ENCODE measurements around the gene WDFY4.

The WDFY4 gene

DNA sequence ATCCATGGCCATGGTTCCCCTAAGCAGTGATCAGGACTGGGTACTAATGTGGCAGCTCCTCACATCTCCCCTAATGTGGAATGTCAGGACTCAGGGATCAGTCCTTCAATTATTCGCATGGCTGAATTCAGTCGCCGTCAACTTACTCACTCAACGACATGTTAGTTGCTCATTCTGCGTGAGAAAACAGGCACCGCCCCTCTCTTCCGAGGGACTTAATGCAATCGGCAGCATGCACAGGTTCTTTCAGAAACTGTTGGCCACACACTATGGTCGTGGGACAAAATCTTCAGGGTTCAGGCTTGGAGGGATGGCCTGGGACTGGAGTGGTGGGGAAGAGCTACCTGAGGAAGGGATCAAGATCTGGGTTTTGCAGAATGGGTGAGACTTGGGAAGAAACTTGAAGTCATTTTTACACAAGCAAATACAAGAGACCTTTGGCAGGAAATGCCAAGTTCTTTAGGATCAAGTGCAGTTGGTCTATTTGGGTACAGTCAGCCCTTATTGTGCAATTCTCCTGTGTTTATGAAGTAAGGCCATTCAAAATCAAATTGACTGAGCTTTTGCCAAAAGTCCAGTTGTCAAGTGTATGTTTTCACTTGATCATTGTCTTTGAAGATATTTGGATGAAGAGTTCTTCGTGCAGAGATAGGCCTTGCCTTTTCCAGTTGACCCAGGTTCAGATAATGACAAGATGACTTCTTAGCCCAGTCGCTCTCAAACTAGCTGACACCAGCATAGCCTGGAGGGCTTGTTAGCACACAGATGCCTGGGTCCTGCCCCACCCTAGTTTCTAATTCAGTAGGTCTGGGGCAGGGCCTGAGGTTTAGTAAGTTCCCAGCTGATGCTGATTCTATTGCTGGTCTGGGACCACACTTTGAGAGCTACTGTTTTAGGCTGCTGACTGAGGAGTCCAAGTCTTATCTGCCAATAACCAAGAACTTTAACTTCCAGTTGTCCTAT lies 206.5 kb downstream of the WDFY4 start:
- no peak for DNase-seq

DNA sequence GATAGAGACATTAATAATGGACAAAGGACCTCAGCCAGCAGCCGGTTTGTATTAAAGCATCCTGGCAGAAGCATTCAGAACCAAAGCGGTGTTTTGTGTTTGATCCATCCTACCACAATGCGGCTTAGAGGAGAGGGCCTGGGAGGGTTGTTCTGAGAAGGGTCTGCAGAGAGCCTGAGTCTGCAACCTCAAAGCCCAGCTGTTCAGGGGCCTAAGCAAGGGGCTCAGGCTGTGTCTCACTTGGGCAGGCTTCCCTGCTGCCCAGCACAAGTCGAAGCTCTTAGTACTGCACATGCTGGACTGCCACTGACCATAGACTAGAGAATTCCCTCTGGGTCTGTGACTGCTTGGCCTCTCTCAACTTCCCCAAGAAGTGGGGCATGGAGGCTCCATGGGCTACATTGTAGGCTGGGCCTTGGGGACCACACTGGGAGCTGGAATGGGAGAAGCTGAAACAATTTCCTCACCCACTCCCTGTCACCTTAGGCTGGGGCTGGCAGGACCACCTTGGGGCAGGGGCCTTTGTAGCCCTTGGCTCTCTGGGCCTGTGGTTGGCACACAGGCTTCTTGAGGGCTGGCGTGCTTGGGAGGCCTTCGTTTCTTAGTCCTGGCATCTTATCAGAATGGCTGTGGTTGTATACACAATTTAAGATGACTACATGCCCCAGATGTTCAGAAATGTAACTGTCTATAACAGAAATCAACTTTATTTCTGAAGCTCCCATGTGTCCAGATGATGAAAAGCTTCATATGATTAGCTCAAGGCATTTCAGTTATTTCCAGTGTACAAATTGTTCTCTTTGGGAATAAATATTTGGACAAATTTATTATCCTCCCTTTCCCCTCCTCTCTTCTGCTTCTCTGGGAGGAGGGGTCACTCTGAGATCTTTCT lies 210.5 kb downstream of the WDFY4 start:
- no peak for DNase-seq

DNA sequence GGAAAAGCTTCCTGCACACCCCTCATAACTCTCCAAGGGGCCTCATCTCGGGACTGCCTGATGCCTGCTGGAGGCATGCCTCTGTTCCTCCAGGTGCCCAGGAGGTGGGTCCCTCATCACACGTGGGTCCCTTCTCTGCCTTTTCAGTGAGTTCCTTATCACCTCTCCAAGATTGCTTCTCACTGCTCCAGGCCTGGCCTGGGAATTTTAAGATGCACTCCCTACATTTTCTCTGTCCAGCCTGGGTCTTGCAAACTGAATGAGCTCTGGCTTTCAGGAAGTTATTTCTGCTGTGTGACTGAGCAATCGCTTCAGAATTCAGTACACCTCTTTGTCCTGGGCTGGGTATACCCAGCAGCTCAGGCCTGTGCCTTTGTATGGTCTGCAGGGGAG lies 211.1 kb downstream of the WDFY4 start:
- DNase-seq: no peak

DNA sequence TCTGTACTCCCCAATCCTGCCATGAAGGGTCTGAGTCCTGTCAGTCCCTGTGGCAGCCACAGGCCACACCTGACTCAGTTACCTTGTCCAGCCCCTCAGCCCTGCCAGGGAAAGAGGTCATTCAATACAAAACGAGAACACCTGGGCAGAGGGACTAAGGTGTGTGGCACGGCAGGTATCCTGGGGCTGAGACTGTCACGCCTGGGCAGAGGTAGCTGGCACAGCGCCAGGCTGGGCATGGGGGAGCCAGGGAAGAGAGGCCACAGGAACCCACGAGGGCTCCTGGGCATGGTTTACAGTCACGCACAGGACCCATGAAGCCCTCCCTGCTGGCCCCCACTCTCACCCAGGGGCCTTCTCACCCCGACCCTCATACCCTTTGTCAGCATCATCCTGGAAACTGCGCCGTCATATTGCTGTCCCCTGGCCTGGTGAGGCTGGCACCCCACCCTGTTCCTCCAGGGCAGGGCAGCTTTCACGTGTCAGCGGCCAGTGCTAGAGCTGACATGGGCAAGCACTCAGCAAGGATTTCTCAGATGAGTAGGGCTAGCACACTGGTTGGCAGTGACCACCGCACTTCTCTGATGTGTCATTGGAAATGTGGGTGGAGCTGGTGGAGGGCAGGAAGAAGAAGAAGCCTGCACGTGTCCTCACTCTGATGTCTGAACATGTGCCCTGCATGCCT lies 212.2 kb downstream of the WDFY4 start:
- no peak for DNase-seq

DNA sequence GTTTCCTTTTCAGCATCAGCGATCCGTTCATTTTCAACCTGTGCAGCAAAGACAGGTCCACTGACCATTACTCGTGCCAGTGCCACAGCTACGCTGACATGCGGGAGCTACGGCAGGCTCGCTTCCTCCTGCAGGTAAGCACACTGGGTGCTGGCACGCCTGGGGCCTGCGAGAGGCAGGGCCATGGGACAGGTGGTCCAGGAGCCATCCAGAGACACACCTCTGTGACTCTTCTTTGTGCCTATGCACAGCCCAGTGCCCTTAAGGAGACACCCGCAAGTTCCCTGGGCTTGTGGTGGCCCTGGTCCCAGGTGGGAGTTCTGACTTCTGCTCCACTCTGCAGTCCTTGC lies 212.7 kb downstream of the WDFY4 start:
- no peak for DNase-seq

DNA sequence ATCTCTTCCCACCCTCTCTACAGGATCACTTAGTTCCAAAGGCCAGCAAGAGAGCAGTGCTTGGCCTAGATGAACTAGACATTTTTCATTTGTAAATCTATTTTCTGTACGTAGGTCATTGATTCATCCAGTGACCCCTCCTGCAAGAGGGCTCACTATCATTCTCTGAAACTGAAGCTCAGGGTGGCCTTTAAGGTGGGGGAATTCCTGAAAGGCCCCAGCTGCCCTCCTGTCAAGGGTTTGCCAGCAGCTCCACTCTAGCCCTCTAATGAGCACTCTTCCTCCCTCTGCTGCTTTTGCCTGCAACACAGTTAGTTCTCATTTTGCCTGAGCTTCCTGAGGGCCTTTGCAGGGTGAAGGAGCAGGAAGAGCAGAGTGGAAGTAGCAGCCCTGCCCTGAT lies 213.8 kb downstream of the WDFY4 start:
- DNase-seq: no peak

DNA sequence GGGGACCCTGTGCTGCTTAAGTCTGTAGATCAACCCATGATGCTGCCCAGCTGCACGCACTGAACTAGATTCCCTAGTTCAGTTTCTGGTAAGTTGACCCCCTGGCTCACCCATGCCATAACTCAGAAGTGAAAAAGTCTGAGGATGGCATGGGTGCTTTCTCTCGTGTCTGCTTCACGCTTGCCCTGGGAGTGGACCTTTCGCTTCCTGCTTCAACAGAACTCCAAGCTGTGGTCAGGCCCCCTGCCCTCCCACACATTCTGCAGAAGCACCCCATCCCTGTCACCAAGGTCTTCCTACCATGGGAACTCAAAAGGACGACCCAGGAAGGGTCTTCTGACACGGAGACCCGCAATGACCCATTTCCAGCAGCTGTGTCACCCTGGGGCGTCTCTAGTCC lies 215.1 kb downstream of the WDFY4 start:
- DNase-seq: no peak

DNA sequence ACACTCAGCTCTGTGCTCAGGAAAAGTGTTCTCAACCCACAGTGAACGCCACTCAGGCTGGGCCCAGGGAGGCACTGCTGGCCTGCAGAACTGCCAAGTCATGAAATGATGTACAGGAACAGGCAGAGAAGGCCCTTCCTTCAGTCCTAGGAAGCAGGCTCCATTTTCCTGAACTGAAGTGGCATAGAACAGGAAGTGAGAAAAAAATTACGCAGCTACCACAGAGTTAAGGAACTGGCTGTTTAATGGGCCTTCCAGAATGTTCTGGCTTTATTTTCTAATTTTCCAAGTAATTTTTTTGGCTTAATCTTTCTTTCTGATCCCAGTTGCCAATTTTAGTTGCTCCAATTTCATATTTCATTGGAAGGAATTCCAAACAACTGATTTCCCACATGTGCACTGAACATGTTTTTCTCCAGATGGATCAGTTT lies 215.7 kb downstream of the WDFY4 start:
- no peak for DNase-seq

DNA sequence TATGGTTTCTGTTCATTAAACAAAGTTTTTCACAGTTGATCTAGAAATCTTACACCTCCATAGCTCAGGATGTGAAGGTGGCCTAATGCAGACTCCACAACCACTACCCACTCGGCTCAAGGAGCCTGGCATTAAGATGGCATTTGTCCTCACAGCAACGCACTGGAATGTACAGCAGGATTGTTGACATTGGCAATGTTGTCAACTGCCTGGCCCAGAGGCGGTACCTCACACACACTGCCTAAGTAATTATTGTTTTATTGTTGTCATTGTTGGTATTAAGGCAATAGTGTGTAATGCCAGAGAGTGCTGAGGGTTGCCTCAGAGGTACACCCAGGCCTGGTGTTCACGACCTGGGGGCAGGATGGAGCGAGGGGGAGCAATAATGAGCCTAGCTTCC lies 216.6 kb downstream of the WDFY4 start:
- no peak for DNase-seq

DNA sequence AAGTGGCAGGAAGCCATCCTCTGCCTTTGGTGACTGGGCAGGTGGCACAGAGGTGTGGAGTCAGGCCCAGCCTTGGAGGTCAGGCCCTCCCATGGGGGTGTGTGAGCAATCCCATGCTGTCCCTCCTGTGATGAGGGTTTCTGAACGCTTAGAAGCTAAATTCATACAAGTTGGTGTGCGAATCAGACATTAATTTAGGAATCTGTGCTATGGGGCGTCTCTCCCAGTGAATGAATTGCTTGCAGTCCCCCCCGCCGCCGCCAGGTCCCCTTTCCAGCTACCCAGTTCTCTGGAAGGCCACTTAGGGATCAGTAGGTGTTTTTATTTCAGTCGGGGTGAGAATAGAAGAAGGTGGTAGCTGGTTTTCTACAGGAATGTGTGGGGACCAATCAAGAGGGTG lies 217.4 kb downstream of the WDFY4 start:
- DNase-seq: no peak

DNA sequence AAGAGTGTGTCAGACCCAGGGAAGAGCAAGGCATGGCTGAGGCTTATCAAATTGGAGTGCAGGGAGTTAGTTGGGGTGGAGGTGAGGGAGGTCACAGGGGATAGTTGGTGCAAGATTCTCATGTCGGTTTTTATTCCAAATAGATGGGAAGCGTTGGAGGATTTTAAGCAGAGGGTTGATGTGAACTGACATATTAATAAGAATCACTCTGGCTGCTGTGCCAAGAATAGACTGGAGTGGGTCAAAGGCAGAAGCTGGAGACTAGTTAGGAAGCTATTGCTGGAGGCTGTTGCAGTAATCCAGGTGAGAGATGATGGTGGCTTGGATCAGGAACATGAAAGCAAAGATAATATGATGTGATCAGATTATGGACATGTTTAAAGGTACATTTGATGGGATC lies 218.5 kb downstream of the WDFY4 start:
- no peak for DNase-seq

DNA sequence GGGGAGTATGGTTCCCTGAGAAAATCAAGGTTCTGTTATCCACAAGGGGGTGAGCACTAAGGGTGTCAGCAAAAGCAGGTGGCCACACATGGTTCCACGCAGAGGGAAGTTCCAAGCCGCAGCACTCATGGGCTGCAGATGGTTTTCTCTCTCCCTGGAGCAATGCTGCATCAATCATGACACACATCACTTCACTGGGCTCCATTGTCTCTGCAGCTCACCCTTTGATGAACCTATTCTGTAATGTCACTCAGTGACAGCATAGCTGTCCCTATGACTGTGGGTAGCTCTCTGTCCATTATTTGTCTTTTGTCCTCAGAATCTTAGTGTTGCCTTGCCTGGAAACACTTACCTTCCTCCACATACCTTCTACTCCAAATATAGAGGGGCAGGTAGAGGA lies 220.2 kb downstream of the WDFY4 start:
- DNase-seq: no peak

DNA sequence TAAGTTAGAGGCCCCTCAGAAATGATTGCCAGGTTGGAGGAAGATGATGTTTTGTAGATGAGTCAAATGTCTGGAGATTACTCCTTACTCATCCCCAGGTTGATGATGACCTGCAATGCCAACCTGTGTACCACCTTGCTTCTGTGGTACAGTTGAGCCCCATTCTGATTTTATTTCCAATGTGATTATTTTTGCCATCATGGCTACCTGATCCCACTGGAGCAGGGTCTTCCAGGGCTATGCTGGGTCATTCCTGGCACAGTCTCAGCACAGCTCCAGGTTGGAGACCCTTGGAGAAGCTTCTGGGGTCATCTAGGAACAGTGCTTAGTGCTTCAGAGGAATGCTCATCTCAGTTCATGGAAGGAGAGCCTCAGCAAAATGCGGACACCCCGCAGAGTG lies 220.6 kb downstream of the WDFY4 start:
- no peak for DNase-seq

DNA sequence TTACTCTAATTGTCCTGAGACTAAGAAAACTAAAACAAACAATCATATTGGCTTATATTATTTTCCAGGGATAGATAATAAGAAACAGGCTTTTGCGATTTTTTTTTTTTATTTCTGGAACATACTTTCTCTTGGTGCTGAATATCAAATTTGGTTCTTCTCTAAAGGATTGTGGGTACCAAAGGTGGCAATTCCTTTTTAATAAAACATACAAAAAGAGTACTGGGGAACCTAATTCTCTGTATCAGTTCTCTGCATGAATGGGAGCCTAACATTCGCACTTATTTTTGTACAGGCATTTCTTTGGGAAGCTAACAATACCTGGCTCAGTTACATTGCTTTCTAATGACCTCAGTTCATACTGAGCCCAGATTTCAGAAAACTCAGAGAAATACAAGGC lies 222.2 kb downstream of the WDFY4 start:
- no peak for DNase-seq

DNA sequence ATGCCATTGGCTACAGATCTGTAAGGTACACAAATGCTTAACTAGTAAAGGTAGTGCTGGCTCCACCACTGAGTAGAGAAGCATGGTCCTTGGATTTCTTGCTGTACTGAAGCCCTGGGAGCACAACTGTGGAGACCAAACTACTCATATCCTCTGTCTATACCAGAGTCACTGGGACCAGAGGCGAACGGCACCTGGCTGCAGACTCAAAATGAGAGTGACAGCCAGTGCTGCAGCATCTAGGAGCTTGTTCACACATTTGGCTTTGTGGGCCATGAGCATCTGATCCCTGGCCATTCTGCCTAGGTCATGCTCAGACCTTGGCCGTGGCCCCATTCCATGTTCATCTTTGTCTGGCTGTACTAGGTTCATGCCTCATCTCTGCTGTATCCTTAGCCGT lies 223.1 kb downstream of the WDFY4 start:
- no peak for DNase-seq

DNA sequence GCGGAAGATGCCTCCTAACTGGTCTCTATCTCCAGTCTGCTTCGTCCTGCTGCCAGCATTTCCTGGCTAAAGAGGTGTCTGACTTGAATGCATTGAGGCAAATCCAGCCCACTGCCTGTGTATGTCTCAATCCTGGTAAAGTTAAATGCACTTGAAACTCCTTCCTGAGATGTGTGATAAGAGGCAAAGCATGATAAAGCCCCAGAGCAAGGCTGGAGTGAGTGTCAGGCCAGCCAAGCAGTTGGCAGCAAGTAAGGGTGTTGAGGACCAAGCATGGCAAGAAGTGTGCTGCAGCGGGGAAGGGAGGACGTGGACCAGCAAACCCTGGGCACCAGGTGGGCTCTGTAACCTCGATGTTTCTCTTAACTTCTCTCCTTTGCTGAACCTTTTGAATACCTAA lies 225.9 kb downstream of the WDFY4 start:
- no peak for DNase-seq

DNA sequence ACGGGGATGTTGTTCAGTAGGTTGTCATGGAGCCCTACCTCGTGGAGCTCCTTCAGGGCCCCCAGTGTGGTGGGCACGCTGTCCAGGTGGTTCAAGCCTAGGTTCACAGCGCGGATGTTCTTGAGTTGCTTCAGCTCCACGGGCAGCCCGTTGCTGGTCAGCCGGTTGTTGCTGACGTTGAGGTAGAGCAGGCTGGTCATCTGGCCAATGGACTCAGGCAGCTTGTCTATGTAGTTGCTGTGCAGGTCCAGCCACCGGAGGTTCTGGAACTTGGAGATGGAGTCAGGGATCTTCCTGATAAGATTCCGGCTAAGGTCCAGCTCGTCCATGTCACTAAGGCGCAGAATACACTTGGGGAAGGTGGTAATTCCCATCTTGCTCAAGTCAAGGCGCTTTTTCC lies 229.0 kb downstream of the WDFY4 start:
- DNase-seq: no peak

DNA sequence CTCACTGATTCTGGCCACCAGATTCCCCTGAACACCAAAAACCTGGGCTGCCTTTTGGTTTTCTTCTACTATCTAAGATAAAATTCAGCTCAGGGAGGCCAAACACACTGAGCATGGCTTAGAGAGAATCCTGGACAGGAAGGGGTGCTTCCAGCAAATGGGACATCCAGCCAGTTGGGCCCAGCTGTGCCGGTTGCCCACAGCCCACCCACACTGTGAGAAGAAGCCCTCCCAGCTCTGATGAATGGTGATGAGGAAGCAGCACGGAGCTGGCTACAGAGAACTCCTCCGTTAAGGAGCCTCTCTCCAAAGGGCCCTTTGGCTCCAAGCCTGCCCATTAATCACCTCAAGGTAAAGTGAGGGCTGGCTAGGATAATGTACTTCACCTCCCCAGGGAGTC lies 239.1 kb downstream of the WDFY4 start:
- no peak for DNase-seq

DNA sequence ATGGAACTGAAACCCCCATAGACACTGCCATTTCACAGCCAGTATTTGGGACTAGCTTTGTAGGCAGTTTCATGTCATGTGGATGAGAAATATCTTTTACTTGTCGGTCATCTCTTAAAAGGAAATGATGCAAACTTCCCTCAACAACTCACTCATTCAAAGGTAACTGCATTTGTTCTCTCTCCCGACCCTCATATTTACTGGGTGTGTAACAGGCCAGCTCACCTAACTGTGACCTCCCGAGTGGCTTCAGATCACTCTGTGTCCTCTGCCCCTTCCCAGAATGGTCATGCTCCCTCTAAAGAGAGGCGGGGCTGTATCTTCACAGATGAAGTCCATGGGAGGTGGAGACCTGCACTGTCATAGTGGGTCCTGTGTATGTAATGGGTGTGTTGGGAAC lies 240.3 kb downstream of the WDFY4 start:
- no peak for DNase-seq

DNA sequence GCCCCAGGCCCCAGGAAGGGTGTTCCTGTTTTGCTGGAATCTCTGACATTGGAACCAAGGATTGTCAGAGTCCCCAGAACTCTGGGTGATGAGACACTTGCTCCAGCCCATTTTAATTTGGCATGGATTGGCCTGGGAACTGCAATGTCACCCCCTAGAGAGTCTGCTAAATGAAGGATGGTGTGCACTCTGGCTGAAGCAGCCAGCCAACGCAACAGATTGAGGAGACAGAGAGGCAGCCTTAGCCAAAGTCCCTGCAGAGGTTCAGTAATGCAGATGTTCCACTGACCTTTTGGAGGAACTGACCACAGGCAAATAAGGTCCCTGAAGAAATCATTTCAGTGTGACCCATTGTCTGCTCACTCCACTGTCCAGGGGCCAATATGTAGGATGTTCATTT lies 241.6 kb downstream of the WDFY4 start:
- no peak for DNase-seq

DNA sequence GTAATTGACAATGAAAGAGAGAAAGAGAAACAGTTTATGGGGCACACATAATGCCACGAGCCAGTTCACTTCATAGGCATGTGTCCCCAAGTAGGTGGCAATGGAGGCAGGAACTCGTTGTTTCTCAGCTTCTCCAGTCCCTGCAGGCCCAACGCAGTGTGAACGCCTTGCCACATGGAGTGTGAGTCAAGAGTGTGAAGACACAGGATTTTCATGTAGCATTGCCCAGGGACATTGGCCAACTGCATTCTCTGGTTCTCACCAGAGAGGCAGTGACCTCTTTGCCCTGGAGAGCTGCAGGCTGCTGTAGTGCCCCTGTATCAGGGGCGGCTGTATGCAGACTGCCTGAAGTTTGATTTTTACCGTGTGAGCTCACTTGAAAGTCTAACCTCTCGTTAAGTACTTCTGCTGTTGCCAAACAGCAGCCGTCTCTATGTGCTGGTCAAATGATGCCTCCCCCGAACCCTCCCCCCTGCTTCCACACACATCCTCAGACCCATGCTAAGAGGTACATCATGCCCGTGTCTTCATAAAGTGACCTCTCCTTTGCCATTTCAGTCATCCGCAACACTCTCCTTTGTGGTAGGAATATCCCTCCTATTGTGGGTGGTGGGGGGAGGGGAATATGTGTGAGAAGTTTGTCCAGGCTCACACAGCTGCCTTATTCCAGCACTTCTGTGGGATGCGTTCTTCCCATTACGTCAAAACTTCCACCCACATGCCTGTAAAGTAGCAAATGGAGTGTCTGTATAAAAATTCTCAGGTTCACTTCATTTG lies 242.3 kb downstream of the WDFY4 start:
- DNase-seq: no peak

DNA sequence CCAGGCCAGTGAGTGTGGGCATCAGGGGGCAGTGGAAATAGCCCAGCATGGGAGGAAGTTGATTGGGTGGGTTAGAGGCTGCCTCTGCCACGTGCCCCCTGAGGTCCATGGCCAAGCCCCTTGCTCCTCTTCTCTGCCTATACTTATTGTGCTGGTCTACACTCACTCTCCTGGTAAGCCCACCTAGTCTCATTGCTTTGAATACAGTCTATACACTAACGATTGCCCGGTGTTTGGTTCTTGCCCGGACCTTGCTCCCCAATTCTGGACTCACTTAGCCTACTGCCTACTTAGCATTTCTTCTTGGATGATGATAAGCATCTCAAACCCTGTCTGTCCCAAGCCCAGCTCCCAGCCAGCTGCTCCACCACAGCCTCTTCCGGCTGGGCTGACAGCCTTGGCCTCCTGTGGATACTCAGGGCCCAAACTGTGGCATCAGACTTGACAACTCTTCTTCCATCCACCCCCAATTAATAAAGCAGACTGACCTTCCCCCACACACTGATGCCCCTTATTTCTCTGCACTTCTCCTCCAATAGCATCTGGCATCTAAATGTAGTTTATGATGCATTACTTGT lies 244.8 kb downstream of the WDFY4 start:
- no peak for DNase-seq

Measured in NCI-H1930 (cell line).